Testis (tissue), 3 donors: Measurements from ENCODE around the gene RPTOR. TPM values are rescaled to one million over a fixed set of nuclear protein-coding genes. Genes with fewer than 3 reads are reported as not detected.

Source experiments
- DNase-seq: peaks from one replicate; pipeline ENCODE4 v3.0.0-alpha.2; 2019
- H3K27ac ChIP-seq, 2 donors: fragments of 200-600 bp; sonication (generic); one replicate each; pipeline ENCODE4 v1.5.1; 2019
- H3K27me3 ChIP-seq: fragments of 200-600 bp; sonication (generic); one replicate; pipeline ENCODE4 v1.5.1; 2019
- H3K36me3 ChIP-seq: fragments of 200-600 bp; sonication (generic); one replicate; pipeline ENCODE4 v1.5.1; 2017; ENCODE audit warnings: low read depth; ENCODE audit errors: missing control alignments
- H3K4me1 ChIP-seq: fragments of 200-600 bp; sonication (generic); one replicate; pipeline ENCODE4 v1.5.1; 2019
- H3K4me3 ChIP-seq, 2 donors: fragments of 200-600 bp; sonication (generic); one replicate each; pipeline ENCODE4 v1.5.1; 2017 to 2019
- H3K9me3 ChIP-seq: fragments of 200-600 bp; sonication (generic); one replicate; pipeline ENCODE4 v1.5.1; 2017
- CTCF ChIP-seq, 3 experiments: fragments of 450-650 bp in 2 of 3; fragments of 200-600 bp in 1 of 3; sonication (generic) in 1 of 3; IDR thresholded peaks; one replicate each; pipeline ENCODE4 v1.5.1; 2016 to 2019; ENCODE audit warnings: antibody characterized with exemption in 3 of 3, mild to moderate bottlenecking in 2 of 3, moderate library complexity in 1 of 3
- POLR2A ChIP-seq: fragments of 450-650 bp; IDR thresholded peaks from one replicate; pipeline ENCODE4 v1.6.1; 2017; ENCODE audit warnings: antibody characterized with exemption, mild to moderate bottlenecking, moderate library complexity
- WGBS, 2 donors: methylation state at CpG; one replicate each; pipeline ENCODE4 v1.1.5; 2018; 5-methylcytosine and 5-hydroxymethylcytosine counted together
- intact Hi-C: fragments of 100-400 bp; cut with DNase I; formaldehyde crosslinking; loops from one replicate; pipeline ENCODE4 v1.15.1; 2023; ENCODE audit warnings: low total_unique reads
- polyA plus RNA-seq: library from polyadenylated mRNA; stranded (reverse); fragments of 350-450 nt; fragmentation: Illumina TruSeq; extraction: RNeasy Lipid Tissue Mini Kit (QIAGEN cat#74804); gene quantifications from one replicate; pipeline ENCODE4 v1.2.3, GENCODE V29; 2014; ENCODE audit warnings: low read depth, low replicate concordance; ENCODE audit not compliant: insufficient read depth
- total RNA-seq, 2 donors: library from RNA; depleted of rRNA; stranded (reverse); fragments of >200 nt; gene quantifications; one replicate each; pipeline ENCODE4 v1.2.3, GENCODE V29; 2016

The RPTOR gene
- total and polyA plus RNA-seq, 3 donors from 2014 or later, result 21.8 to 68.3 (median 56.6) TPM

DNA sequence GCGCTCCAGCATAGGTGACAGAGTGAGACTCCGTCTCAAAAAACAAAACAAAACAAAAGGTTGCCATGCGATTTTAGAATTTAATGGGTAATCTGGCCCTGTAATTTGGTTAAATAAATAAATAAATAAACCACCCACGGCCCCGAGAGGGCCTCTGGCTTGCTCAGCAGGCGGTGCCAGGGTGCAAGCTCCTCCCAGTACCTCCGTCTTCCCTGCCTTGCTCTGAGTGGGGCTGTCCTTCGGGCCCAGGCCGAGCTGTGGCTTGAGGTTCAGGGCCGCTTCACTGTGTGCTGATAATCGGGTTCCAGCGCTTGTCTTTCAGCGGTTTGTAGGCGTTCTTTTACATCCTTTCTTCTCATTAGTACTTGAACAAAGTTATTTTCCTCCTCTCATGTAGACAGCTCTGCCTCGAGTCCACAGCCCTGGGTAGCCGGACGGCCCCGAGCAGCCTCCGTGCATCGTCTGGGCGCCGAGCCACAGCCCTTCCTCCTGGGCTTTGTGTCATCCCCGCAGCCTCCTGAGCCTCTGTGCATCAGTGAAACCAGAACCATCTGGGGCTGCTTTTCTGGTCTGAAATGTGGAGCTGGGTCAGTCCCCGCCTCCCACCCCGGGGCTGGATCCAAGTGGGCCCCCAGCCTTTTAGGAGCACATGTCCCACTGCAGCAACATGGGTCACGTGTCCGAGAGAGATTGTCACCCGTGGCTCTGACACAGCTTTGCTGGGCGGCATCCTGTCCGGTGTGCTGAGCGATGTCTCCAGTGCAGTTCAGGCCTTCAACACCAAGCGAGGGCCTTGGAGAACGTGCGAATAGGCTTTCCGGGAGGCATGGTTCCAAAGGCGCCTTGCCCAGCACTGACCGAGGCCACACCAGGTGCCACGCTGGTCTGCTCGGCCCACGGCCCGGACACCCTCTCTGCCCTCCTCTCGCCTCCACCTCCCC lies 289.6 kb downstream of the RPTOR start:
- Histone ChIP-seq H3K4me3 (no peak overlapping the region), H3K4me1 (peaks cover 5% of the 10 kb centered on the region), H3K27ac (peak overlapping the region; percentile 63 to 75), H3K9me3 (no peaks in the 10 kb centered on the region), H3K36me3 (no peaks in the 10 kb centered on the region), H3K27me3 (no peaks in the 10 kb centered on the region)
- intact Hi-C loops, result no loop called here
- 60 to 63% methylated on average over 35 to 42 of the region's 42 CpGs for WGBS, 2 donors
- TF ChIP-seq CTCF (IDR thresholded peaks at IDR 0.05), result no peak
- TF ChIP-seq POLR2A, result no peak
- DNase-seq, result peak; percentile 60

DNA sequence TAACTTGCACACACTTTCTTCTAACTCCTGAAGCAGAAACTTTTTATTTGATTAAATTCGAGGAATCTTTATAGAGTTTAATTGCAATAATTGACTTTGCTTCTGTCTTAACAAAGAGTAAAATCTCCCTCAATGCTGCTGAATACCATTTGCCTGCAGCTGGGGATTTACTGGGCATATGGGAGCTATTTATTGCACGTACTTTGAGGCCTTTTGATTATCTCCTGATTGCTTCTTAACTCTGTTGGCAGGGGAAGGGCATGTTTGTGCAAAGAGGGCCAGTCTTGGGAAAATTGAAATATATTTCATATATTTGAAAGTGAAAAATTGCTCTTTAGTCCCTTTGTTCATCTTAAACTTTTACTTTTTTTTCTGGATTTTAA lies 290.2 kb downstream of the RPTOR start:
- TF ChIP-seq POLR2A (no peak), CTCF (IDR thresholded peaks at IDR 0.05) (no peak)
- no peak overlapping the region for H3K27ac ChIP-seq
- H3K36me3 ChIP-seq, result no peaks in the 10 kb centered on the region
- H3K4me1 ChIP-seq, result peaks cover 5% of the 10 kb centered on the region
- intact Hi-C loops, result no loop called here
- 69 to 71% methylated on average over 2 of the region's 2 CpGs for WGBS, 2 donors
- no peak for DNase-seq
- H3K9me3 ChIP-seq, result no peaks in the 10 kb centered on the region
- no peak overlapping the region for H3K4me3 ChIP-seq
- H3K27me3 ChIP-seq, result no peaks in the 10 kb centered on the region

- Histone ChIP-seq H3K9me3 (no peaks in the 10 kb centered on the region), H3K36me3 (no peaks in the 10 kb centered on the region), H3K4me1 (peaks cover 5% of the 10 kb centered on the region), H3K27me3 (no peaks in the 10 kb centered on the region), H3K27ac (no peak overlapping the region), H3K4me3 (no peak overlapping the region)
- intact Hi-C loops, result no loop called here
- peak; percentile 56 for DNase-seq
- no peak for TF ChIP-seq CTCF (IDR thresholded peaks at IDR 0.05)
- no peak for TF ChIP-seq POLR2A
- WGBS, 2 donors, result 86 to 89% methylated on average over 20 to 30 of the region's 30 CpGs
These were observed 291.4 kb downstream of the RPTOR start for GRCh38 chr17:80835816-80836657.

DNA sequence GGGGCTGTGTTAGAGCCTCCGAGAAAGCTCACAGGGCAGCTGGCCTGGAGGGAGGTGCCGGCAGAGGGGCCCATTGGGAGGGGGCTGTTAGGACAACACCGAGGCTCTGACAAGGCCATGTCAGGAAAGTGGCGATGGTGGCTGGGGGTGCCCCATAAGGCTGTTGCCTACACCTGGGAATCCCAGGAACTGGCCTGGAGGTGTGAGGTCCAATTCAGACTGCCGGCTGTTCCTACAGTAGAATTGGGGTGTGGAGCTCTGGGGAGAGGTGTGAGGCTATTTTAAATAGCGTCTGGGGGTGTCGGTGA lies 292.0 kb downstream of the RPTOR start:
- intact Hi-C loops, result no loop called here
- Histone ChIP-seq H3K36me3 (no peaks in the 10 kb centered on the region), H3K4me1 (peaks cover 5% of the 10 kb centered on the region), H3K27ac (no peak overlapping the region), H3K9me3 (no peaks in the 10 kb centered on the region), H3K4me3 (no peak overlapping the region), H3K27me3 (no peaks in the 10 kb centered on the region)
- no peak for DNase-seq
- WGBS, 2 donors, result 77 to 85% methylated on average over 7 of the region's 7 CpGs
- TF ChIP-seq CTCF (IDR thresholded peaks at IDR 0.05) (no peak), POLR2A (no peak)
